NOMO-1 treated with DMSO at 0.1 percent for 48 hours (cell line): ENCODE data around the gene GUCY1A2.
"Not testable (repeated sequence)": the region's sequence is repeated elsewhere in the genome, so short reads cannot be mapped to it uniquely, and the experiment has no call there.

Experiments used
- DNase-seq: peaks from one replicate; lab custom pipeline; 2025; ENCODE audit not compliant: unreplicated experiment; lab: John Stamatoyannopoulos, UW

The GUCY1A2 gene

DNA sequence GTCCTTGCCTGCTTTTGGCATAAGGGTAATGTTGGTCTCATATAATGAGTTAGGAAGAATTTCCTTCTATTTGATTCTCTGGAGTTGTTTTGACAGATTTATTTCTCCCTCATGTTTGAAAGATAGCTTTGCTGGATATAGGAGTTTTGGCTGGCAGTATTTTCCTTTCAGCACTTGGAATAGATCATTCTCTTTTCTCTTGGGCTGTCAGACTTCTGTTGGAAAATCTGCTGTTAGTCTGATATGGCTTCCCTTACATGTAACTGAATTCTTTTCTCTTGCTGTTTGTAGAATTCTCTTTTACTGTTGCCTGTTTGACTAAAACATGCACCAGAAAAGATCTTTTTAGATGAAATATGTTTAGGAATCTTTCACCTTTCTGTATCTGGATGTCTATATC, 165.5 kb downstream of the GUCY1A2 start:
- no peak for DNase-seq

DNA sequence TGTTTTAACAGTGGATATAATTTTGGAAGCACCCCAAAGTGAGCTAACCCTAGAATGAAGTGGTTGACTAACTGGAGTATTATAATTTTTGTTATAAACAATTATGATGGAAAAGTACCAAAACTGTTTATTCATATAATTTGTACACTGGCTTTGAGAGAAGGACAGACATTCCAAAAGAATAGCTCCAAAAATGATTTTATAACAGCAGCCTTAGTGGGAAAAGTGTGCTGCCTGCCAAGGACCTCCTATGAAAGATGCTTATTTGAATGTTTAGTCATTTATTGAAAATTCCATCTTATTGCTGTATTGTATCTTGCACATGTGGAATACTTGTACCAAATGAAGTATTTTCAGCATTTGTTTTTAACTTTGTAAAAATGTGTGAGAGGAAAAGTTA, 169.8 kb downstream of the GUCY1A2 start:
- DNase-seq = no peak

DNA sequence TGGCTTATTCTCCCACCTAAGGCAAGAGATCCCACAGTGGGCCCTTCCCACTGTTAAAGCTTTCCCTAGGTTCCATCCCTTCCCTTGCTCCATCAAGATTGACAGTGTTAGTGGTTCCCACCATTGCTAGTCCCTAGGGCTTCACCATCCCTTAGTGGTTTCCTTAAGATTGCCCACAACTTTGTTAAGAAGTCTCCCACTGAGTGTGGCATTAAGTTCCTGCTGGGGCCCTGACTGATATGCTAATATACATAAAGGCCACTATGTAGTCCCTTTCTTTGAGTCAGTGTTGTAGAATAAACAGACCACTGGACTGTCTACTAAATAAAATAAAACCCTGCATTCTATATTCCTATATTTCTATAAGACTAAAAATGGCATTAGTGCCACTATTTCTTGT, 176.1 kb downstream of the GUCY1A2 start:
- DNase-seq = no peak

DNA sequence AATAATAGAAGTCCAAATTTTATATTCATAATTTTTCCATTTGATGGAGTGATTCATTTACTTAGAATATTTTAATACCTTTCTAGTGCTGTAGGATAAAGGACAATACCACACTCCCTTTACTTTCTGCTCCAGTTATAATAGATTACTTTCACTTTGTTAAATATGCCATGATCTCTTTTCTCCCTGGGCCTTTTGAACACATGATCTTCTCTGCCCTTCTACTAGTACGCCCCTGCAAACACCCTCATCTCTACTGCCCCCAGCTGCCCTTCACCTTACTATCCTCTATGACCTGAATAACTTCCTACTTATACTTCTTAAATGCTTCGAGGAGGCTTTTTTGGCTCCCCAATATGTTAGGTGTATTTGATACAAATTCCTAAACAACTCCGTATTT, 177.3 kb downstream of the GUCY1A2 start:
- DNase-seq = no peak

DNA sequence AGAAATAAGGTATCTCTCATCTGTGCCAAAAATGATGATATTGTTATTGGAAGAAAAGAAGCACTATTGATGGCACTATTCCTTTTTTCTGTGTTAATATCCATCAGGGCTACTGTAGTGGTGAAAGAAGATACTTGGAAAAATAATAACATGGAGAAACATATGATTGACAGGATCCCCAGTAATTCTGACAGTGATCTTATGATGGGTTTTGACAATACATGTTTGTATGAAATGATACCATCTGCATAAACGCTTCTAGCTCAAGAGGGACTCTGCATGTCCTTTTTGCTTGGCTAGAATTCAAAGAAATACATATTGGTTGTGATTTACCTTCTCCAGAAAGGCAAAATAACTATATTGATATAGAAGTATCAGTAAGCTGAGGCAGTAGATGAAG, 178.1 kb downstream of the GUCY1A2 start:
- no peak for DNase-seq

DNA sequence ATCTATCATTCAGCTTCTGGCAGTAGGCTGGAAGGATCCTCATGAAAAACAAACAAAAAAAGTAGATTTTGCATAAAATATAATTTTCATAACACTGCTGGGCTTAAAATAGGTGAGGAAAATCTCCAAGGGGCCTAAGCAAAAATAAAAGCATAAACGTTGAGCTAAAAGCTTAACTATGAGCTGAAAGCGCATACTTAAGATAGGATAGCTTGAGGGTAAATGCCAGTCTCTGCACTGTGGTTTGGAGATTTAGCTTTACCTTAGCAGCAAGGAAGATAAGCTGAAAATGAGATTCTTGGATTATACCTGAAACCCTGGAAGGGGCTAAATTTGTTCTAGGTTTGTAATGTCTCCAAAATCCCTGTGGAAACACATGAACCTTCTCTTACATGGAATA, 183.7 kb downstream of the GUCY1A2 start:
- DNase-seq = no peak

DNA sequence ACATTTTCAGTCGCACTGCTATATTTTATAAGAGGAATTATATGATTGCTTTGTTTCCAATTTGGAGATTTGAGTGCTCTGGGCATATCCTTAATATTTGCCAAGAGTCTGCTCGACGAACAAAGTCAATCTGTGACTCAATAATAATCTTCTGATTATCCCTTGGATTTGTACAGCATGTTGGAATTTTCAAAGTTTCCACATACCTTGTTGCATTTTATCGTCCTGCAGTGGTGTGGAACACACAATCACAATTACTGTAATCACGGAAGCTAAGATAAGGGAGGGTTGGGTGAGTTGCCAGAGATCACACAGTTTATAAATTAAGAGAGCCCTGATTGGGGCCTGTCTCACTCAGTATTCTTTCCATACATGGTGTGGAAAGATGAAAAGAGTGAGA, 189.3 kb downstream of the GUCY1A2 start:
- no peak for DNase-seq

DNA sequence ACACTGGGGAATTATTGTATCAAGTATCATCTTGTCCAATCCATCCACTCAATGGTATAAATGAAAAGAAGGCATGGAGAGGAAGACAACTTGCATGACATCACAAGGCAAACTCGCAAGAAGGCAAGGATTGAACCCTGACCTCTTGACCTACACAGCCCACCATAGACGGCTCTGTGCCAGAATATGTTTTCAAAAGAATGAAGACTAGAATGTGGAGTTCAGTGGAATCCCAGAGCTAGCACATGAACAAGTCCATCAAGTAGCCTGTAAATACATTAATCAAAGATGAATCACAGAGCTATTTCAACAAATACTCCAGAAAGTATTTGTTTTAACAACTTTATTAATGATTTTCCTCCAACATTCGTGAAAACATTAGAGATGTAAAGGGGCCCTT, 189.7 kb downstream of the GUCY1A2 start:
- DNase-seq = no peak

DNA sequence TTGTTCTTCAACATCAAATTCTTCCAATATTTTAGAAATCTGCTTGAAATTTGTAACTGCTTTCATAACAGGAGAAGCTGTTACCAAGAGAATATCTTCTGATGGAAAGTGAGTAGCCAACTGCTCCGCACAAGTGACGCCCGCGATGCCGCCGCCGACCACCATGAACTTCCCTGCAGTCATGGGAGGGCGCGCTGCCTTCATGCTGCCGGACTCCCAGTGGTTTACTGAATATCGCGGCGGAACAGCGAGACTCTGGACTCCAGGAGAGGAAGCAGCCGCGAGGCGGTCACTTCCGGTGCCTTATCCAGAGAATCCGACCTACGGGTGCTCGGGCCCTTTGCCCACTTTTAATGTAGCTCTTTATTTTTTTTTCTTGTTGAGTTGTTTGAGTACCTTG, 190.6 kb downstream of the GUCY1A2 start:
- DNase-seq = no peak

DNA sequence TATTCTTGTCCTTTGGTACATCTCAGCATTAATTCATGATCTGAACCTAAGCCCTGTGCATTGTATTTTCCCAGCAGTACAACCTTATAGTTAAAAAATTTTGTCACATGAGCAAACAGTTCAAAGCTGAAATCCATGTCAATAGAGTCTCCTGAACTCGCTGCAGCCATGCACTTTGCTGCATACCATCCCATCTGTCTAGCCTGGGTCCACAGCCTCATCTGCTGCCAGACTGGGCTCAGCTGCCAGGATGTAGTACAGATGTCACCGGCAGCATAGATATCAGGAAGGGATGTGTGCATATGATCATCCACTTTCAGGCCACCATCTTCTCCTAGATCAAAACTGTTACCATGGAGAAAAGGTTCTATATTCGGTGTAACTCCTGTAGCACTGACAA, 191.7 kb downstream of the GUCY1A2 start:
- DNase-seq = not testable (repeated sequence)

DNA sequence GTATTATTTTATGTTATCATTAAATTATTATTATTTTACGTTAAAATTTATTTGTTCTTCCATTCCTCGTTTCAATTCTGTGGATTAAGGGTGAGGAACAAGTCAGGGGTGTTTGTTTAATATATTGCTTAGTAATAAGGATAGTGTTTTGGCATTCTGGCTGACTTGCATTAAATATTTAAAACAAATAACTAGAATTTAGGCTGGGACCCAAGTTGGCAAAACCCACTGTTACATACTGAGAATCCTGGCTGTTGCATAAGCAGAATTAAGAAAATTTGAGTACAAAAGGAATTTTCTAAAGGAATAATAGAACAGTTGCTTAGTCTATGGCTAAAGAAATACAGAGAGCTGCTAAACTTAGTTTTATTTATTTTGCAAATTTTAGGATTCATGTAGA, 196.4 kb downstream of the GUCY1A2 start:
- DNase-seq = no peak

DNA sequence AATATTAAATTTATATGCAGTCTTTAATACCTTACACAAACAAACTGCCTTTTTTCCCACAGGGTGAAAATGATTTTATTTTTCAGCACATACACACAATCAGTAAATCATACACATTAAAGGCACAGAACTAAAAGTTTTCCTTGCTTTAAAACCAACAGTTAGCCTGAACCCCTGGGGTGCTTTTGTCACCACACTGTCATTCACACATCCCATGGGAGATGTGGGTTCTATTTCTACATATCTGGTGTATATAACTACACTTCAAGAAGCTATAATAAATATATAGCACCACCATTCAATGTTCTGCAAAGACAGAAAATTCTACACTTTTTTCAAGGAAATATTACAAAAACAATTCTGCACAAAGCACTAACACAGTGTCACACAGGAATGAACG, 197.0 kb downstream of the GUCY1A2 start:
- no peak for DNase-seq

DNA sequence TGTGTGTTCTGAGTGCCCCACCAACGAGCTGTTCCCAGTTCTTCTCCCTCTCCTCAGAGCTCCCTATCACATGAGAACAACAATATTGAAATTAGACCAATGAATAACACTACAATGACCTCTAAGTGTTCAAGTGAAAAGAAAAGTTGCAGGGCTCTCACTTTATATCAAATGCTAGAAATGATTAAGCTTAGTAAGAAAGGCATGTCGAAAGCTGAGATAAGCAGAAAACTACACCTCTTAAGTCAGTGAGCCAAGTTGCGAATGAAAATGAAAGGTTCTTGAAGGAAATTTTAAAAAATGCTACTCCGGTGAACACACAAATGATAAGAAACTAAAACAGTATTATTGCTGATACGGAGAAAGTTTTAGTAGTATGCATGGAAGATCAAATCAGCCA, 199.8 kb downstream of the GUCY1A2 start:
- DNase-seq = no peak

DNA sequence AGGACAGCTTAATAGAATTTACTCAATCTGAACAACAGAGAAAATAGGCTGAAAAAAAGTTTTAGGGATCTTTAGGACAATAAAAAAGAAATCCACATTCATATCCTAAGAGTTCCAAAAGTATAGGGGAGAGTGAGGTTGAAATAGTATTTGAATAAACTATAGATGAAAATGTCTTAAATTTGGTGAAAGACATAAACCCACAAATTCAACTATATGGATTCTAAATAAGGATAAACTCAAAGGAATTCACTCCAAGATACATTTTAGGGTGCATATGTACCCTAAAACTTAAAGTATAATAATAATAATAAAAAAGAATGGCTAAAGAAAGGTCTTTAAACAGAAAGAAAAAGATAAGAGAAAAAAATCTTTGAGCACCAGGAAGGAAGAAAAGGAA, 203.1 kb downstream of the GUCY1A2 start:
- DNase-seq = no peak

DNA sequence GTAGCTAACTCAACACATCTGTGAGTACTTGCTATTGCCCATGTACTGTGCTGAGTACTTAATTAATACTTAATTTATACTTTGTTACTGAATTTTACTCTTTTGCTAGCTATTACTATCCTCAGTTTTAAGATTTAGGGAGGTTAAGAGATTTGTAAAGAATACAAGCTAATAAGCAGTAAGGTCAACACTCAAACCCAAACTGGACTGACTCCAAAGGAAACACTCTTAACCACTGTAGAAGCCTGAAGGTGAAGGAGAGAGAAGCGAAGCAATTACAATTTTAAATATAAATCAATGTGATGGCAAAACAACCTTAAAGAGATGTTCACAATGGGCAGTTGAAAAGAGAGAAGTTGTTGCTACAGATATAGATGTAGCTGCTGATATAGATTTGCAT, 204.5 kb downstream of the GUCY1A2 start:
- no peak for DNase-seq

DNA sequence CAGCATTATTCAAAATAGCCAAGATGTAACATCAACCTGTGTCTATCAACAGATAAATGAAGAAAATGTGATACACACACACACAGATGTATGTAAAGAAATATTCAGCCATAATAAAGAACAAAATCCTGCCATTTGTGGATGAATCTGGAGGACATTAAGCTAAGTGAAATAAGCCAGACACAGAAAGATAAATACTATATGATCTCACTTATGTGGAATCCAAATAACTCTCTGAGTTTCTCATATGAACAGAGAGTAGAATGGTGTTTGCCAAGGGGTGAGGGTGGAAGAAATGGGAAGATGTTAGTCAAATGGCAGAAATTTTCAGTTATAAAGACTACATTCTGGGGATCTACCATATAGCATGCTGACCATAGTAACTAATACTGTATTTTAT, 224.2 kb downstream of the GUCY1A2 start:
- DNase-seq = no peak

DNA sequence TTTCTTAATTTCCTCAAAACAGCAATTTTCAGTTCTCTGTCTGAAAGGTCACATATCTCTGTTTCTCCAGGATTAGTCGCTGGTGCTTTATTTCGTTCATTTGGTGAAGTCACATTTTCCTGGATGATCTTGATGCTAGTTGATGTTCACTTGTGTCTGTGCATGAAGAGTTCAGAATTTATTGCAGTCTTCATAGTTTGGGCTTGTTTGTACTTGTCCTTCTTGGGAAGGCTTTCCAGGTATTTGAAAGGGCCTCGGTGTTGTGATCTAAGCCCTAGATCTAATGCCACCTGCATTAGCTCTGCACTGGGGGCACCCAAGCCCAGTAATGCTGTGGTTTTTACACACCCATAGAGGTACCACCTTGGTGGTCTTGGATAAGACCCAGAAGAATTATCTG, 228.9 kb downstream of the GUCY1A2 start:
- no peak for DNase-seq

DNA sequence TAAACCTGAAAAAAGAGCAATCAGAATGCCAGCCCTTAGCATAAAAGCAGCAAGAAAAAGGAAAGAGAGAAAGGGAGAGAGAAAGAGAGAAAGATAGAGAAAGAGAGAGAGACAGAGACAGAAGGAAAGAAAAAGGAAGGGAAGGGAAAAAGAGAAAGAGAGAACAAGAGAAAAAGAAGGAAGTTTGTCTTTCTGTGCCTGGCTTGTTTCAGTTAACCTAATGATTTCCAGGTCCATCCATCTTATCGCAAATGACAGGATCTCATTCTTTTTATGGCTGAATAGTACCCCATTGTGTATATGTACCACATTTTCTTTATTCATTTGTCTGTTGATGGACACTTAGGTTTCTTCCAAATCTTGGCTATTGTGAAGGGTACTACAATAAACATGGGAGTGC, 230.8 kb downstream of the GUCY1A2 start:
- no peak for DNase-seq

DNA sequence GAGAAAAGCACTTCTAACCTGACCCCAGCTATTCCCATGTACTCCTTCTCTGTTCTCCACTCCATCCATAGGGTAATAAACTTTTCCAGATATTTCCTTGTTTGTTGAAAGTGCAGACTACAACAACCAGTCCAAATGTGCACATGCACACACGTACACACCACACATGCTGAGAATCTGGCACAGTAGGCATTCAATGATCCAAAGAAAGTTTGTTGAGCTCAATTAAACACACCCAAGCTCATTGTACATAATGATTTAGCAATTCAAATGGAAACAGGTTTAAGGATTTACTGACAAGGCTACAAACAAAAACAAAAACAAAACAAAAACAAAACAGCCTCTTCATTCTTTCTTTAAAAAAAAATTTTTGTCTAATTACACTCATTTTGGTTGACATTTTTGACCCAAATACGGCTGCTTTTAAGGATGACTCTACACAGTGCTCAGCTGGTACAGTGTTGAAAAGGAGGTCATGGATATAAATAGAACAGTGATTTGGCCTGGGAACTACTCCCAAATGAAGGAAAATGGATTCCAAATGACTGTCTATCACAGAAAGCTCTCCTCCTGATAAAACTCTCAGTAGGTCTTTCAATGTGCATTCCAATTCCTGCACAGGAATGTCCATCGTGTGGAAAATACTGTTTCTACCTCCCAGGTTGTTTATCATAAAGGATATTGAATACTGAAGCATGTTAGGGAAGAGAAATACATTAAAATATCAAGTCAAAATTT, 232.2 kb downstream of the GUCY1A2 start:
- DNase-seq = no peak

DNA sequence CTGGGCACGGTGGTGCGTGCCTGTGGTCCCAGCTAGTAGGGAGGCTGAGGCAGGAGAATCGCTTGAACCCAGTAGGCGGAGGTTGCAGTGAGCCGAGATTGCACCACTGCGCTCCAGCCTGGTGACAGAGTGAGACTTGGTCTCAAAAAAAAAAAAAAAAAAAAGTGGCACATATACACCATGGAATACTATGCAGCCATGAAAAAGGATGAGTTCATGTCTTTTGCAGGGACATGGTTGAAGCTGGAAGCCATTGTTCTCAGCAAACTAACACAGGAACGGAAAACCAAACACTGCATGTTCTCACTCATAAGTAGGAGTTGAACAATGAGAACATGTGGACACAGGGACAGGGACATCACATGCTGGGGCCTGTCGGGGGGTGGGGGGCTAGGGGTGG, 241.0 kb downstream of the GUCY1A2 start:
- not testable (repeated sequence) for DNase-seq

DNA sequence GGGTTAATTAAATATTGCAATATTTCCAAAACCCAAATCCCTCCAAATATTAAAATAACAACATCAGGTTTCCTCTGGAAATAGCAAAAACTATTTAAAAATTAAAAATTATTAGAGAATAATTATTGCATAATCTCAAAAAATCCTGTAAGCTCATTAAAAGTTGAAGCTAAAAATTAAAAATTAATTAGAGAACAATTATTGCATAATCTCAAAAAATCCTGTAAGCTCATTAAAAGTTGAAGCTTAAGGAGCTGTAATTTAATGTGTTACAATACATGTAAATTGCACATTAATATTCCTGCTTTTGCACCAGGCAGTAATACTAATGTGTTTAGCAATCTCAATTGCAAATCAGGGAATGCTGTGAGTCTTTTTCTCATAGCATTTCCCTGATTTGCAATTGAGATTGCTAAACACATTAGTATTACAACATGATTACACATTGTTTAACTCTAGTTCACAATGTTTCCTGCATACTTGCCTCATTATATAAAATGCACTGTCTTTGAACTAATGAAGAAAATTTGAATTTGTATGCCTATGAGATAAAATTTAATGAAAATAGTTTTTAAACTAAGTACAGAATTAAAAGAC, 247.7 kb downstream of the GUCY1A2 start:
- DNase-seq = no peak

DNA sequence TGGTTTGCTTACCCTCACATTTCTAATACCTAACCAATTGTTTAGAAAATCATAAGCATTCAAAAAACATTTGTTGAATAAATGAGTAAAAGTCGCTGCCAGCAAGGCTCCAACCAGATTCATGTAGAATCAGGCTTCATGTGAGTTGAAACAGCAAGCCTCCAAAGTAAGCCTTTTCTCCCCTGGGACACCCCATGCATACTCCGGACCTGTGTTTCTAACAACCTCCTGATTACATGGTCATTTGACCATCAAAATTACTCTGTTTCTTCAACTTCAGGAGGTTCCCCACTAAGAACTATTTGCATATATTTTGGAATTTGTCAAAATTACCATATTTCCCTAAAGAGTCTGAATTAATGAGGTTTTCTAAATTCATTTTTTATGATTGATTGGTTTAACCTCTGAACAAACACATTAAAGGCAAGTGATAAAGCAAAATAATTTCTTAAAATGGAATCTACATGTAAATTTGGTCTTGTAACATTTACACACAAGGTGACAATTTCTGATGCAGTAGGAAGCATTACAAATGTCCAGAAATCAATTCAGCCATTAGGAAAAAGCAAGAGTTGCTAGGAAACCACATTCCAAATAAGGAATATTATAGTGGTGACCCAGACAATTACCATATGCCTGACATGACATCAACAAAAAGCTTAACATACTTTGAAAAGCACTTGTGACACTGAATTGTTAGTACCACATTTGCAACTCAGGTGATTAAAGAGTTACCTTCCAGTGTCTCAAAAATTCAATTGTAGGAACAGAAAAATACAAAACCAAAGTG, 252.6 kb downstream of the GUCY1A2 start:
- DNase-seq = no peak
